MCF 10A (cell line): Measurements from ENCODE around the gene HOXA3. TPM values are rescaled to one million over a fixed set of nuclear protein-coding genes. Genes with fewer than 3 reads are reported as not detected.

ENCODE experiments used
- BruUV-seq: library from RNA; stranded (reverse); fragments of 400-500 nt; replicated peaks from 2 replicates; lab custom pipeline; 2021; lab: Mats Ljungman, UMichigan
- CTCF ChIA-PET: fragments of 300-600 bp; sonication (Branson Sonifier 250); formaldehyde crosslinking; extraction: SDS; loops from one replicate; lab custom pipeline; 2021; ENCODE audit warnings: antibody characterized with exemption, inconsistent platforms; lab: Yijun Ruan, JAX
- POLR2A ChIA-PET: fragments of 300-600, 350-650 bp; sonication (Branson Sonifier 250); formaldehyde crosslinking; extraction: SDS; loops from one replicate; lab custom pipeline; 2020; ENCODE audit warnings: antibody characterized with exemption, inconsistent platforms; lab: Yijun Ruan, JAX
- DNase-seq: peaks from one replicate; pipeline ENCODE4 v3.0.0-alpha.2; 2018; ENCODE audit not compliant: unreplicated experiment
- H3K27ac Mint-ChIP-seq: one replicate; pipeline ENCODE4 v1.8.0; 2022; ENCODE audit warnings: mild to moderate bottlenecking, low read depth, mixed read lengths; ENCODE audit not compliant: unreplicated experiment
- H3K27me3 Mint-ChIP-seq: one replicate; pipeline ENCODE4 v1.8.0; 2022; ENCODE audit warnings: mixed read lengths; ENCODE audit not compliant: insufficient read depth, unreplicated experiment
- H3K36me3 Mint-ChIP-seq: one replicate; pipeline ENCODE4 v1.8.0; 2022; ENCODE audit warnings: mild to moderate bottlenecking, moderate library complexity, mixed read lengths; ENCODE audit not compliant: insufficient read depth, unreplicated experiment
- H3K4me1 Mint-ChIP-seq: one replicate; pipeline ENCODE4 v1.8.0; 2022; ENCODE audit warnings: mixed read lengths; ENCODE audit not compliant: insufficient read depth, unreplicated experiment
- H3K4me3 Mint-ChIP-seq: one replicate; pipeline ENCODE4 v1.8.0; 2022; ENCODE audit warnings: mild to moderate bottlenecking, moderate library complexity, mixed read lengths; ENCODE audit not compliant: unreplicated experiment
- H3K9me3 Mint-ChIP-seq: one replicate; pipeline ENCODE4 v1.8.0; 2022; ENCODE audit warnings: mixed read lengths; ENCODE audit not compliant: unreplicated experiment
- CTCF ChIP-seq: fragments of 200-600 bp; IDR thresholded peaks from one replicate; pipeline ENCODE4 v1.8.0; 2022; ENCODE audit warnings: antibody characterized with exemption, mild to moderate bottlenecking; ENCODE audit not compliant: unreplicated experiment
- intact Hi-C: fragments of 100-400 bp; cut with micrococcal nuclease; formaldehyde crosslinking; loops from 2 replicates; pipeline ENCODE4 v1.14.1; 2022
- total RNA-seq: library from RNA; stranded (reverse); gene quantifications from 2 replicates; pipeline ENCODE4 v1.2.3, GENCODE V29; 2022

The HOXA3 gene
- total RNA-seq, 1 experiment from 2014 or later = 8.2 TPM

GRCh38 chr7:27106901-27107240 is 45.5 kb downstream of the HOXA3 start:
- ChIA-PET POLR2A (interaction anchor here (0.7 to 7.6 kb wide), 8 partner anchors 9 to 1111 kb away, joined by 3 to 238 read pairs (median 31); partner anchors contain the start of genes HOXA1, HOXA5 and SKAP2), CTCF (interaction anchor here (0.7 to 3.1 kb wide), 6 partner anchors 8 to 253 kb away, joined by 3 to 16 read pairs (median 4); no protein-coding TSS in a partner anchor)
- H3K27ac Mint-ChIP-seq = peak overlapping the region; percentile 99
- peaks cover 38% of the 10 kb centered on the region for H3K4me1 Mint-ChIP-seq
- H3K9me3 Mint-ChIP-seq = no peaks in the 10 kb centered on the region
- TF ChIP-seq CTCF = no peak
- H3K36me3 Mint-ChIP-seq = peaks cover 49% of the 10 kb centered on the region
- intact Hi-C loops = no loop called here
- peak overlapping the region; percentile 87 for H3K4me3 Mint-ChIP-seq
- H3K27me3 Mint-ChIP-seq = no peaks in the 10 kb centered on the region
- BruUV-seq = no TSS peak
- DNase-seq = no peak

- Mint-ChIP-seq H3K27me3 (no peaks in the 10 kb centered on the region), H3K36me3 (peaks cover 48% of the 10 kb centered on the region), H3K4me3 (peak overlapping the region; percentile 87), H3K9me3 (no peaks in the 10 kb centered on the region), H3K27ac (peak overlapping the region; percentile 99), H3K4me1 (peaks cover 38% of the 10 kb centered on the region)
- peak; percentile 42 for DNase-seq
- ChIA-PET POLR2A (interaction anchor here (0.7 to 7.6 kb wide), 9 partner anchors 9 to 1110 kb away, joined by 3 to 238 read pairs (median 25); partner anchors contain the start of genes HOXA1, HOXA5 and SKAP2), CTCF (interaction anchor here (1.0 to 3.1 kb wide), 10 partner anchors 9 to 252 kb away, joined by 3 to 19 read pairs (median 4); partner anchors contain the start of gene HOXA5)
- intact Hi-C loops = no loop called here
- no TSS peak for BruUV-seq
- no peak for TF ChIP-seq CTCF
These were observed 46.0 kb downstream of the HOXA3 start for GRCh38 chr7:27106181-27106900.

GRCh38 chr7:27105301-27106031 is 46.9 kb downstream of the HOXA3 start:
- Mint-ChIP-seq H3K4me3 (no peak overlapping the region), H3K9me3 (no peaks in the 10 kb centered on the region), H3K27me3 (no peaks in the 10 kb centered on the region), H3K36me3 (peaks cover 52% of the 10 kb centered on the region), H3K4me1 (peaks cover 41% of the 10 kb centered on the region), H3K27ac (no peak overlapping the region)
- intact Hi-C loops = no loop called here
- ChIA-PET POLR2A (interaction anchor here (1.1 to 7.6 kb wide), 7 partner anchors 8 to 249 kb away, joined by 4 to 238 read pairs (median 37); partner anchors contain the start of genes HOXA1, HOXA5 and SKAP2), CTCF (interaction anchor here (0.7 to 3.1 kb wide), 15 partner anchors 8 to 615 kb away, joined by 3 to 19 read pairs (median 4); partner anchors contain the start of gene HOXA5)
- no TSS peak for BruUV-seq
- DNase-seq = no peak
- no peak for TF ChIP-seq CTCF
